GM21619 (cell line): Measurements from ENCODE around the gene PARK7.

Source experiments
- ATAC-seq: cut with Tn5 transposase; IDR thresholded peaks from one replicate; pipeline ENCODE4 v1.9.1; 2021; ENCODE audit not compliant: unreplicated experiment

The PARK7 gene

GRCh38 chr1:8006037-8006963, 44.8 kb downstream of the PARK7 start:
- no peak for ATAC-seq

GRCh38 chr1:8009043-8010002, 47.8 kb downstream of the PARK7 start:
- no peak for ATAC-seq

- ATAC-seq = no peak
Observed at GRCh38 chr1:8010080-8010664, 48.7 kb downstream of the PARK7 start.

- ATAC-seq = no peak
Observed at GRCh38 chr1:8011016-8011415, 49.5 kb downstream of the PARK7 start.

- ATAC-seq = no peak
Observed at GRCh38 chr1:8011923-8012858, 50.7 kb downstream of the PARK7 start.

GRCh38 chr1:8012955-8013354, 51.4 kb downstream of the PARK7 start:
- no peak for ATAC-seq

GRCh38 chr1:8013399-8013798, 51.9 kb downstream of the PARK7 start:
- ATAC-seq = no peak

GRCh38 chr1:8013800-8014199, 52.3 kb downstream of the PARK7 start:
- ATAC-seq = no peak

- no peak for ATAC-seq
Observed at GRCh38 chr1:8014381-8014988, 53.0 kb downstream of the PARK7 start.

- ATAC-seq = no peak
Observed at GRCh38 chr1:8015036-8015808, 53.7 kb downstream of the PARK7 start.

GRCh38 chr1:8015809-8016165, 54.3 kb downstream of the PARK7 start:
- no peak for ATAC-seq

GRCh38 chr1:8016210-8016894, 54.8 kb downstream of the PARK7 start:
- ATAC-seq = no peak

GRCh38 chr1:8016895-8017241, 55.4 kb downstream of the PARK7 start:
- ATAC-seq = no peak

- no peak for ATAC-seq
Observed at GRCh38 chr1:8017495-8018197, 56.1 kb downstream of the PARK7 start.

- no peak for ATAC-seq
Observed at GRCh38 chr1:8018492-8019228, 57.1 kb downstream of the PARK7 start.

GRCh38 chr1:8019229-8019620, 57.7 kb downstream of the PARK7 start:
- no peak for ATAC-seq

- no peak for ATAC-seq
Observed at GRCh38 chr1:8020032-8020431, 58.5 kb downstream of the PARK7 start.
